Activated T-cell treated with anti-CD3 and anti-CD28 coated beads, Interleukin-2, amount 50 U/mL, for 1 hour (primary cell): ENCODE results near the gene DQX1.

ENCODE experiments used
- DNase-seq: peaks from one replicate; pipeline ENCODE4 v3.0.0-alpha.2; 2020

DQX1 gene

GRCh38 chr2:74554820-74555531 is 28.9 kb upstream of the DQX1 start:
- DNase-seq = no peak

GRCh38 chr2:74553892-74554819 is 28.1 kb upstream of the DQX1 start, which contains the start of the genes DOK1 and LOXL3:
TSS of gene DOK1 (plus strand) at chr2:74554720. CDS start at chr2:74554755, 35 bp downstream.
TSS of gene LOXL3 (minus strand) at chr2:74553942. CDS start at chr2:74552634, 1,308 bp downstream.
- DNase-seq = peak; percentile 86

GRCh38 chr2:74552914-74553811 is 27.1 kb upstream of the DQX1 start:
- DNase-seq = no peak

- DNase-seq = no peak
Observed at GRCh38 chr2:74551942-74552913, 26.2 kb upstream of the DQX1 start.

GRCh38 chr2:74551530-74551929 is 25.5 kb upstream of the DQX1 start:
- no peak for DNase-seq

GRCh38 chr2:74550231-74550630 is 24.2 kb upstream of the DQX1 start:
- no peak for DNase-seq

- no peak for DNase-seq
Observed at GRCh38 chr2:74548900-74549826, 23.1 kb upstream of the DQX1 start.

- no peak for DNase-seq
Observed at GRCh38 chr2:74548285-74548899, 22.4 kb upstream of the DQX1 start.

- no peak for DNase-seq
Observed at GRCh38 chr2:74546004-74546403, 20.0 kb upstream of the DQX1 start.

- no peak for DNase-seq
Observed at GRCh38 chr2:74544634-74545033, 18.6 kb upstream of the DQX1 start.

- no peak for DNase-seq
Observed at GRCh38 chr2:74542978-74543377, 16.9 kb upstream of the DQX1 start.

GRCh38 chr2:74540291-74540690 is 14.3 kb upstream of the DQX1 start:
- no peak for DNase-seq

GRCh38 chr2:74538881-74539339 is 12.9 kb upstream of the DQX1 start:
- DNase-seq = no peak

GRCh38 chr2:74537140-74537539 is 11.1 kb upstream of the DQX1 start:
- no peak for DNase-seq

GRCh38 chr2:74536166-74536950 is 10.3 kb upstream of the DQX1 start:
- DNase-seq = no peak

- no peak for DNase-seq
Observed at GRCh38 chr2:74535440-74535965, 9.5 kb upstream of the DQX1 start.

- no peak for DNase-seq
Observed at GRCh38 chr2:74534411-74534810, 8.4 kb upstream of the DQX1 start.

- no peak for DNase-seq
Observed at GRCh38 chr2:74533464-74533863, 7.4 kb upstream of the DQX1 start.

GRCh38 chr2:74532222-74532621 is 6.2 kb upstream of the DQX1 start:
- no peak for DNase-seq
